ENCODE measurements around the gene TAF6L.

- TF ChIP-seq GATA2 (IDR thresholded peaks at IDR 0.05; ENCODE audit: low read depth, low read length) (no peak), GATA3 (IDR thresholded peaks at IDR 0.05; ENCODE audit: low read depth, low read length) (no peak)
Observed at GRCh38 chr11:62810748-62811147, 39.6 kb downstream of the TAF6L start.

All from SH-SY5Y (cell line).